GM10266 (cell line): Measurements from ENCODE around the gene FRMPD1.

Experiments used
- DNase-seq: peaks from one replicate; pipeline ENCODE4 v3.0.0; 2012; ENCODE audit errors: extremely low spot score
- TF ChIP-seq, protein P1 (sequence below): IDR thresholded peaks from 2 replicates; pipeline ENCODE4 v1.5.1; 2012; ENCODE audit warnings: mild to moderate bottlenecking, low read depth; ENCODE audit not compliant: control insufficient read depth, insufficient read depth; ENCODE audit errors: missing control alignments

The FRMPD1 gene

GRCh38 chr9:37775216-37775919, 124.6 kb downstream of the FRMPD1 start:
- no peak for DNase-seq

DNA sequence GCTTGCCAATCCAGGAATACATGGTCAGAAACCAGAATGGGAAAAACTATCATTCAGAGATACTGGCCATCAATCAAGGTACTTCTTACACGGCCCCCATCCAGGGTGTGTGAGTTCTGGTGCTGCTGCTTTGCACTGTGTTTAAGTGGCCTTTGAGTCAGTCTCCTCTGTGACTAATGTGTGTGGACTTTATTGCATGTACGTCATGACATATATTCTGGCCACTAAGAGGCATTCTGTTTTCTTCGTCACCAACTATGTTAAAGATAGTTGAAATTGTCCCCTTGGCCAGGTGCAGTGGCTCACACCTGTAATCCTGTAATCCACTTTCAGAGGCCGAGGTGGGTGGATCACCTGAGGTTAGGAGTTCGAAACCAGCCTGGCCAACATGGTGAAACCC, 125.6 kb downstream of the FRMPD1 start:
- TF ChIP-seq, protein P1, sequence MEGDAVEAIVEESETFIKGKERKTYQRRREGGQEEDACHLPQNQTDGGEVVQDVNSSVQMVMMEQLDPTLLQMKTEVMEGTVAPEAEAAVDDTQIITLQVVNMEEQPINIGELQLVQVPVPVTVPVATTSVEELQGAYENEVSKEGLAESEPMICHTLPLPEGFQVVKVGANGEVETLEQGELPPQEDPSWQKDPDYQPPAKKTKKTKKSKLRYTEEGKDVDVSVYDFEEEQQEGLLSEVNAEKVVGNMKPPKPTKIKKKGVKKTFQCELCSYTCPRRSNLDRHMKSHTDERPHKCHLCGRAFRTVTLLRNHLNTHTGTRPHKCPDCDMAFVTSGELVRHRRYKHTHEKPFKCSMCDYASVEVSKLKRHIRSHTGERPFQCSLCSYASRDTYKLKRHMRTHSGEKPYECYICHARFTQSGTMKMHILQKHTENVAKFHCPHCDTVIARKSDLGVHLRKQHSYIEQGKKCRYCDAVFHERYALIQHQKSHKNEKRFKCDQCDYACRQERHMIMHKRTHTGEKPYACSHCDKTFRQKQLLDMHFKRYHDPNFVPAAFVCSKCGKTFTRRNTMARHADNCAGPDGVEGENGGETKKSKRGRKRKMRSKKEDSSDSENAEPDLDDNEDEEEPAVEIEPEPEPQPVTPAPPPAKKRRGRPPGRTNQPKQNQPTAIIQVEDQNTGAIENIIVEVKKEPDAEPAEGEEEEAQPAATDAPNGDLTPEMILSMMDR: no peak
- no peak for DNase-seq

More at GRCh38 chr9:37775216-37775919, 124.6 kb downstream of the FRMPD1 start:
- TF ChIP-seq, protein P1: no peak

- TF ChIP-seq, protein P1: no peak
- DNase-seq: no peak
Measured at GRCh38 chr9:37778534-37778933, 127.8 kb downstream of the FRMPD1 start.

- TF ChIP-seq, protein P1: no peak
- DNase-seq: no peak
Measured at GRCh38 chr9:37784291-37784615, 133.5 kb downstream of the FRMPD1 start.

DNA sequence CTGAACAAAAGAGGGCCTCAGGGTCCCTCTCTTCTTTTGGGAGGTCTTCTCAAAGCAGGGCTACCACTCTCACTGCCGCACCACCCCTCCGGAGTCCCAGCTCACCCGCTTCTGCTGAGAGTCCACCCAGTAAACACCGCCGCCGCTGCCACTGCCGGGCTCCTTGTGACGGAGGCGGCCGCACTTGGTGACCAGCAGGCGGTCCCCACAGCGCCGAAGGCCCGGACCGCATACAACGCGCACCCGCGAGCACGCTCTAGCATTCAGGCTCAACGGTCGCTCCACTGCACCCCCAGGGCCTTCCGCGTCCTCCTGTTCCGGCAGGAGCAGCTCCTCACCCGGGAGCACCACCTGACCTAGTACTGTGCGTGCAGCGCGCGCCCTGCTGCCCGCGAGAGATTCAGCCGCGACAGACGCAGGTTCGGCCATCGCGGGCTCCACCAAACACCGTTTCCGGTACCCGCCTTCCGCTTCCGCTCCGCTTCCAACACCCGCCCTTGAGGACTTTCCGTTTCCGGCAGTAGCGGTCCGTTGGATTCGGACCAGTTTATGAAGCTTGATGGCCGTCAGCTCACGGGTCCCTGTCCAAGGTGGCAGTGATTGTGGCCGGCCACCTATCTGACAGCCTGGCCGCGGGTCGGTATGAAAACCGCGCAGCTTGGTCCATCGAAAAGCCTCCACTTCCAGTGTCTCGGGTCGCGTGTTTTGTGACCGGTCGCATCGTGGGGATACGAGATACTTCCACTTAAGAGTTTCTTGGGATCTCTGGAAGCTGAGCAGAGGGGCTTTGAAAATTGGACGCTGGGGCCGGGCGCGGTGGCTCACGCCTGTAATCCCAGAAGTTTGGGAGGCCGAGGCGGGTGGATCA, 134.1 kb downstream of the FRMPD1 start, which contains the start of gene EXOSC3:
Gene EXOSC3 (minus strand): TSS at position 449 of the 868 bp plus-strand sequence. CDS start 20 bp downstream, at position 429.
- TF ChIP-seq, protein P1: no peak
- DNase-seq: peak; percentile 91

DNA sequence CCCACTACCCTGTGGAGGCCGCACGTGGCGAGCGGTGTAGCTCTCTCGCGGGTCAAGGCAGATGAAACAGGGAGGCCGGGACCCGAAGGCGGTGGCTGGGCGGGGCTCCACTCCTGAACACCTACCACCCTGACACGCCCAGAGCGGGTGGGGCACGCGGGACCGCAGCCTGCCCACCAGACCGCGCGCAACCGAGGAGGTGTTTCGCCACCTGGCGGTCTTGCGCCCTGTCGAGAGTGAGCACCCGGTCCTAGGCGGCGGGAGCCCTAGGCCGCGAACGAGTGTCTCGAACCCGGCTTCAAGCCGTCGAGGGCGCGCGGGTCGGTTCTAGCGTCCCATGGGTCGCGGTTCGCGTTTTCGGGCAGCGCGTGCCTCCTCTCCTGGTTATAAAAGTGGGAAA, 136.3 kb downstream of the FRMPD1 start:
- no peak for DNase-seq
- TF ChIP-seq, protein P1: no peak

GRCh38 chr9:37788332-37788731, 137.6 kb downstream of the FRMPD1 start:
- TF ChIP-seq, protein P1: no peak
- DNase-seq: no peak
